Measurements from ENCODE around the gene THOC5.

The THOC5 gene

DNA sequence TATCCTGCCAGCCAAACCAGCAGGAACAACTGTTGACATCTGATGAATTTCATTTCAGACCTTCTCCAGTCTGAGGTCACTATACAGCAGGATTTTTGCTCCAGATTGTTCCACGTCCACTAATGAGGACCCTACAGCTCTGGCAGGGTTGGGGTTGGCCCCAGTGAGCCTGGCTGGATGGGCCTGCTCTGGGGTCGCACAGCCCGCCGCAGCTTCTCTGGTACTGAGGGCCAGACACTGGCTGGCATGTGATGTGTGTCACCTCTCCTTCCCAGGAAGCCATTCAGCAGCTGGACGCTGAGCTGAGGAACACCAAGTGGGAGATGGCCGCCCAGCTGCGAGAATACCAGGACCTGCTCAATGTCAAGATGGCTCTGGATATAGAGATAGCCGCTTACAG, 68.1 kb downstream of the THOC5 start:
- no peak overlapping the region for H3K4me2 ChIP-seq (ENCODE audit: low read depth, low read length, poor library complexity, severe bottlenecking)
- no peak overlapping the region for H3K4me3 ChIP-seq (ENCODE audit: low read length, poor library complexity, severe bottlenecking)
- no peak for TF ChIP-seq EZH2phosphoT487 (IDR thresholded peaks at IDR 0.05; ENCODE audit: borderline replicate concordance)
- TF ChIP-seq, protein P1, sequence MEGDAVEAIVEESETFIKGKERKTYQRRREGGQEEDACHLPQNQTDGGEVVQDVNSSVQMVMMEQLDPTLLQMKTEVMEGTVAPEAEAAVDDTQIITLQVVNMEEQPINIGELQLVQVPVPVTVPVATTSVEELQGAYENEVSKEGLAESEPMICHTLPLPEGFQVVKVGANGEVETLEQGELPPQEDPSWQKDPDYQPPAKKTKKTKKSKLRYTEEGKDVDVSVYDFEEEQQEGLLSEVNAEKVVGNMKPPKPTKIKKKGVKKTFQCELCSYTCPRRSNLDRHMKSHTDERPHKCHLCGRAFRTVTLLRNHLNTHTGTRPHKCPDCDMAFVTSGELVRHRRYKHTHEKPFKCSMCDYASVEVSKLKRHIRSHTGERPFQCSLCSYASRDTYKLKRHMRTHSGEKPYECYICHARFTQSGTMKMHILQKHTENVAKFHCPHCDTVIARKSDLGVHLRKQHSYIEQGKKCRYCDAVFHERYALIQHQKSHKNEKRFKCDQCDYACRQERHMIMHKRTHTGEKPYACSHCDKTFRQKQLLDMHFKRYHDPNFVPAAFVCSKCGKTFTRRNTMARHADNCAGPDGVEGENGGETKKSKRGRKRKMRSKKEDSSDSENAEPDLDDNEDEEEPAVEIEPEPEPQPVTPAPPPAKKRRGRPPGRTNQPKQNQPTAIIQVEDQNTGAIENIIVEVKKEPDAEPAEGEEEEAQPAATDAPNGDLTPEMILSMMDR (conservative IDR thresholded peaks at IDR 0.05; ENCODE audit: low read length), result no peak
- no peaks in the 10 kb centered on the region for H3K4me1 ChIP-seq (ENCODE audit: insufficient read depth, low read length, poor library complexity, severe bottlenecking)
- H2AFZ ChIP-seq (ENCODE audit: low read length), result no peak overlapping the region
- no peaks in the 10 kb centered on the region for H4K20me1 ChIP-seq (ENCODE audit: insufficient read depth, low read length, poor library complexity, severe bottlenecking)
- H3K27me3 ChIP-seq (ENCODE audit: insufficient read depth, low read length, poor library complexity, severe bottlenecking), result no peaks in the 10 kb centered on the region
- H3K9me3 ChIP-seq (ENCODE audit: insufficient read depth, low read depth, low read length), result no peaks in the 10 kb centered on the region
- no peaks in the 10 kb centered on the region for H3K79me2 ChIP-seq (ENCODE audit: insufficient read depth, low read length)
- H3K9ac ChIP-seq (ENCODE audit: low read depth, low read length, poor library complexity, severe bottlenecking), result no peak overlapping the region
- H3K9me2 ChIP-seq (replicated peaks; ENCODE audit: low read depth, low read length), result no peaks in the 10 kb centered on the region
- H3F3A ChIP-seq (ENCODE audit: low read depth), result no peaks in the 10 kb centered on the region
- H3K36me3 ChIP-seq (ENCODE audit: insufficient read depth, low read length), result no peaks in the 10 kb centered on the region

DNA sequence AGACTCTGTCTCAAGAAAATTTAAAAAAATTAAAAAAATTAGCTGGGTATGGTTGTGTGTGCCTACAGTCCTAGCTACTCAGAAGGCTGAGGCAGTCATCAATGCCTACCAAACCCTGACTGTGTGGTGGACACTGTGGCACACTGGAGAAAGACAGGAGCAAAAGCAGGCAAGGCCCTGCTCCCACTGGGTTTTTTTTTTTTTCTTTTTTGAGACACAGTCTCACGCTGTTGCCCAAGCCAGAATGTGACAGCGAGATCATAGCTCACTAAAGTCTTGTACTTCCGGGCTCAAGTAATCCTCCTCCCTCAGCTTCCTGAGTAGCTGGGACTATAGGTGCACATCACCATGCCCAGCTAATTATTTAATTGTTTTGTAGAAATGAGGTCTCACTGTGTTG, 68.9 kb downstream of the THOC5 start:
- TF ChIP-seq, protein P1 (conservative IDR thresholded peaks at IDR 0.05; ENCODE audit: low read length), result no peak
- no peak for TF ChIP-seq EZH2phosphoT487 (IDR thresholded peaks at IDR 0.05; ENCODE audit: borderline replicate concordance)
- Histone ChIP-seq H3K79me2 (ENCODE audit: insufficient read depth, low read length) (no peaks in the 10 kb centered on the region), H3K27me3 (ENCODE audit: insufficient read depth, low read length, poor library complexity, severe bottlenecking) (no peaks in the 10 kb centered on the region), H3F3A (ENCODE audit: low read depth) (no peaks in the 10 kb centered on the region), H3K9ac (ENCODE audit: low read depth, low read length, poor library complexity, severe bottlenecking) (no peak overlapping the region), H2AFZ (ENCODE audit: low read length) (no peak overlapping the region), H3K4me1 (ENCODE audit: insufficient read depth, low read length, poor library complexity, severe bottlenecking) (no peaks in the 10 kb centered on the region), H3K4me2 (ENCODE audit: low read depth, low read length, poor library complexity, severe bottlenecking) (no peak overlapping the region), H4K20me1 (ENCODE audit: insufficient read depth, low read length, poor library complexity, severe bottlenecking) (no peaks in the 10 kb centered on the region), H3K36me3 (ENCODE audit: insufficient read depth, low read length) (no peaks in the 10 kb centered on the region), H3K9me3 (ENCODE audit: insufficient read depth, low read depth, low read length) (no peaks in the 10 kb centered on the region), H3K9me2 (replicated peaks; ENCODE audit: low read depth, low read length) (no peaks in the 10 kb centered on the region), H3K4me3 (ENCODE audit: low read length, poor library complexity, severe bottlenecking) (no peak overlapping the region)

DNA sequence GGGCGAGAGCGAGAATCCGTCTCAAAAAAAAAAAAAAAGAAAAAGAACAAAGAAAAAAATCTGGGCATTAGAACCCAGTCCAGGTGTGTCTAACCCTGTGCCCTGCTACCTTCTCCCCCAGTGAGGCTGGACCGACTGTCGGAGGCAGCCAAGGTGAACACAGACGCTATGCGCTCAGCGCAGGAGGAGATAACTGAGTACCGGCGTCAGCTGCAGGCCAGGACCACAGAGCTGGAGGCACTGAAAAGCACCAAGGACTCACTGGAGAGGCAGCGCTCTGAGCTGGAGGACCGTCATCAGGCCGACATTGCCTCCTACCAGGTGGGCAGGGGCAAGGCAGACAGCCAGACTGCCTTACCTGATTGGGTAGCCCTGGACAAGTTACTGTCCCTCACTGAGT, 70.3 kb downstream of the THOC5 start:
- Histone ChIP-seq H3K27me3 (ENCODE audit: insufficient read depth, low read length, poor library complexity, severe bottlenecking) (no peaks in the 10 kb centered on the region), H3K4me1 (ENCODE audit: insufficient read depth, low read length, poor library complexity, severe bottlenecking) (no peaks in the 10 kb centered on the region), H3K9me2 (replicated peaks; ENCODE audit: low read depth, low read length) (no peaks in the 10 kb centered on the region), H3K9ac (ENCODE audit: low read depth, low read length, poor library complexity, severe bottlenecking) (no peak overlapping the region), H2AFZ (ENCODE audit: low read length) (no peak overlapping the region), H3K4me2 (ENCODE audit: low read depth, low read length, poor library complexity, severe bottlenecking) (no peak overlapping the region), H3K4me3 (ENCODE audit: low read length, poor library complexity, severe bottlenecking) (no peak overlapping the region), H3K79me2 (ENCODE audit: insufficient read depth, low read length) (no peaks in the 10 kb centered on the region), H3K36me3 (ENCODE audit: insufficient read depth, low read length) (no peaks in the 10 kb centered on the region), H3K9me3 (ENCODE audit: insufficient read depth, low read depth, low read length) (no peaks in the 10 kb centered on the region), H4K20me1 (ENCODE audit: insufficient read depth, low read length, poor library complexity, severe bottlenecking) (no peaks in the 10 kb centered on the region), H3F3A (ENCODE audit: low read depth) (no peaks in the 10 kb centered on the region)
- TF ChIP-seq EZH2phosphoT487 (IDR thresholded peaks at IDR 0.05; ENCODE audit: borderline replicate concordance), result no peak
- TF ChIP-seq, protein P1 (conservative IDR thresholded peaks at IDR 0.05; ENCODE audit: low read length), result no peak
